ENCODE results near the gene EGFL7.

Gene EGFL7

DNA sequence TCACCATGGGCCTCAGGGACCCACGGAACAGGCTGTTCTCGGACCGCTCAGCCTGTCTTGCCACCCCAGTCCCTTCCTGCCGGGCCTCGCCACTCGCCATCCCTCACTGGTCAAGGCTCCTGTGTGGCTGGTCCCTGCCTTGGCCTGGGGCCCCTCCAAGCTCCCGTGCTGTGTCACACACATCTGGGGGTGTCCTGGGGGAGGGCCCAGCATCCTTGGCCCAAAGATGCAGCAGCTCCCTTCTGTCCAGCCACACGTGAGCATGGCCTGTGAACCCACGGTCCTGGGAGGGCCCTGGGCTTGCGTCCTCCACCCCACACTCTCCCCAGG, 425 bp upstream of the EGFL7 start:
- DNase-seq = no peak

DNA sequence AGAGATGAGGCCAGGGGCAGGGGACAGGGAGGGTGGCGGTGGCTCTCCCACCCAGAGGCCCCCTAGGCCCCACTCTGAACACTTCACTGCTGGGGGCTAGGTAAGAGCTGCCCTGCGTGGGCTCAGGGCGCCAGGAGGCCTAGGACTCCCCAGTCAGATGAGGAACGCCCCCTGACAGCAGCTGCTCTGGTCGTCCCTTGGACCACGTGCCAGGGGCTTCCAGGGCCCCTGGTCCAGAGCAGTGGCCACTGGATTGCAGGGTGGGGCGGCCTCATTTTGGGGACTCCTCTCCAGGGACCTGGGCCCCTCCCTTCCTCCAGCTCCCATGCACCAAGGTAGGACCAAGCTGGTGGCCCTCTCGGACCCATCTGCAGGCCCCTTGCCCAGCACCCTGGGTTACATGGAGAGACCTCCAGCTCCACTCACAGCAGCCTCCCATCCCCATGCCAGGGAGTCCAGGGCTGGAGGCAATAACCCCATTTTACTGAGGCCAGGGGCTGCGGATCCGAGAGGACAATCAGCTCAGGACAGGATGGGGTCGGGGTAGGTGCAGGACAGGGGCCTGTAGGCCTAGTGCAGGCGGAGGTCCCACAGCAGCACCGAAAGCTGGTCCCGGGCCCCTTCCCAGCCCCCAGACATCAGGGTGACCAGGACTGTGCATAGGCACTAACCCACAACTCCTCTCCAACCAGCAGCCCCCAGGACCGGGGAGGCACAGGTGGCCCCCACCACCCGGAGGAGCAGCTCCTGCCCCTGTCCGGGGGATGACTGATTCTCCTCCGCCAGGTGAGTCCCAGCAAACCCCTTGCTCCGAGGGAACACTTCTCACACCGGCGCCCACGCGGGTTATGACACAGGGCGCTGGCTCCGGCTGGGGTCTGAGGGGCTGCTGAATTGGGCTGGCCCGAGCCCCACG, 1.5 kb downstream of the EGFL7 start:
- DNase-seq = no peak

DNA sequence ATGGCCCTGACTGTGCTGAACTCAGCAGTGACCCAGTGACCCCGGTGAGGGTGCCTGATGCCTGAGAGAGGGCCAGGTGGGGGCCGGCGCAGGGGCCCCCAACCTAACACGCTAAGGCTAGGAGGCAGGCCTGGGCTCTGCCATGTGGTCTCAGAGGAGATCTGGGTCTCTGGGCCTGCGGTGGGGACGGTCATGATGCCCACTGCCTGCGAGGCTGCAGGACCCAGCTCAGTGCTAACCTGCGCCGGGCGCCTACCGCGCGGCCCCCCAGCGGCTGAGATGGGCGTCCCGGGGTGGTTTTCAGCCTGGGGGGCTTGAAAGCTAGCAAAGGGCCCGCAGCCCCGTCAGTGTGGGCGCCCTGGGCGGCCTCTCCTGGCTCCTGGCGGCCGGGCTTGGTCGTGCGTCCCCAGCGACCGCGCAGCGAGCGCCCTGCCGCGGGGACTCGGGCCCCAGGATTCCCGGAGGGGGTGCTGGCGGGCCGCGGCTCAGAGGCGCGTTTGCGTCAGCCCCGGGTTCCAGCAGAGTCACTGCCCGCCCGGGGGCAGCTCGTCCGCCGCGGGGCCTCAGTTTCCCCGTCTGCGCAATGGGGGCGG, 2.5 kb downstream of the EGFL7 start:
- no peak for DNase-seq

DNA sequence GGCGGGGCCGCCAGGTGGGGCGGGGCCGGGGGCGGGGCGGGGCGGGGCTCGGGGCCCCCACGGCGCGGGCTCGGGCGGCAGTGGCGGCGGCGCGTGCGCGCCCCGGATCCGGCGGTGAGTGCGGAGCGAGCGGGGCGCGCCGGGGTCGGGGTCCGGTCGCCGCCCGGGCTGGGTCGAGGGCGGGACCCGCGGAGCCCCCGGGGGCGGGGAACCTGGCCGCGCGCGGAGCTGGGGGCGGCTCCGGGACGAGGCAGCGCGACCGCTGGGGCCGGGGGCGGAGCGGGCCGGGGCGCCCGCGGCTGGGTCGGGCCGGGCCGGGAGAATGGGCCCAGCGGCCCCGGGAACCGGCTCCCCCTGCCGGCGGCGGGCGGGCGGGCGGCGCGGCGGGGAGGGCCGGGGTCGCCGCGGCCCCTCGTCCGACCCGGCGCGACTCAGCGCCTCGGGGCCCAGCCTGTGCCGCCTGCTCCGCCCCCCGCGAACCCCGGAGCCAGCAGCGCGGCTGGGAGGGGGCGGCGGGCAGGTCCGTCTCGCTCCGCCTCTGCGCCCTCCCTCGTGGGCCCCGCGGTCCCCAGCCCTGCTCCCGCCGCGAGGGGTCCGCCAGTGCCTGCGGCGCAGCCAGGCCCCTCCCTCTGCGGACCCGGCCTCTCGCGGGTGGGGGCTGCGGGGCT, 3.1 kb downstream of the EGFL7 start:
- DNase-seq = no peak

DNA sequence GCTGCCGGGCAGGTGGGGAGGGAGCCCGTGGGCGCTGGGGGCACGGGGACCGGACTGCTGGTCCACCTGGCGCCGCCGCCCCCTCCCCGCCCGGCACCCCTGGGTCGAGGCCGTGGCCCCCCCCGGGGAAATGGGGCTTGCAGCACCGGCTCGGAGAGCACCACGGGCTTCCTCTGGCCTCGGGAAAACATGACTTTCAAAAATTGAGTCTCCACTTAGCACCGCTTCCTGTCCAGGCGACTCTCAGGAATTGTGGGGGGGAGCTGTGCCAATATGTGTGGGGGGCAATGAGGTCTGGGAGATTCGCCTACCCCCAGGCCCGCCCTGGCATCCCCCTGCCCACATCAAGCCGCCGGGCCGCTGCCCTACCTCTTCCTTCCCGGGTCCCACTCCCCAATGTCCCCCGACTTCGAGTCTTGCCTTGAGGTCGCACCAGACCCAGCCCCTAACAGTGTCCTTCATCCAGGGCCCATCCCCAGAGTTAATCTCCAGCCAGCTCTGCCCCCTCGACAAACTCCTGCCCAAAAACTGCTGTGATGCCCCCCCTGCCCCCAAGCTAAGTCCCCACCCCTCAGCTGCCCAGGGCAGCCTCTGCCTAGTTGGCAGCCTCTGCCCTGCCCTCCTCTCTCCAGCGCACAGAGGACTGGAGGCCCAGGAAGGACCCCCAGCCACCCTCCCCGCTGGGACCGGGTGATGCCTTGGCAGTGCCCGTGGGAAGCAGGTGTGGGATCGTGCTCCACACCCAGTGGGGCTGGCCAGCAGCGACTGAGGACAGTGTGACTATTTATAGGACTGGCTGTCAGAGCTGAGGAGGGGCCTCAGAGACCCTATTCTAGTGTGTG, 3.9 kb downstream of the EGFL7 start:
- no peak for DNase-seq

DNA sequence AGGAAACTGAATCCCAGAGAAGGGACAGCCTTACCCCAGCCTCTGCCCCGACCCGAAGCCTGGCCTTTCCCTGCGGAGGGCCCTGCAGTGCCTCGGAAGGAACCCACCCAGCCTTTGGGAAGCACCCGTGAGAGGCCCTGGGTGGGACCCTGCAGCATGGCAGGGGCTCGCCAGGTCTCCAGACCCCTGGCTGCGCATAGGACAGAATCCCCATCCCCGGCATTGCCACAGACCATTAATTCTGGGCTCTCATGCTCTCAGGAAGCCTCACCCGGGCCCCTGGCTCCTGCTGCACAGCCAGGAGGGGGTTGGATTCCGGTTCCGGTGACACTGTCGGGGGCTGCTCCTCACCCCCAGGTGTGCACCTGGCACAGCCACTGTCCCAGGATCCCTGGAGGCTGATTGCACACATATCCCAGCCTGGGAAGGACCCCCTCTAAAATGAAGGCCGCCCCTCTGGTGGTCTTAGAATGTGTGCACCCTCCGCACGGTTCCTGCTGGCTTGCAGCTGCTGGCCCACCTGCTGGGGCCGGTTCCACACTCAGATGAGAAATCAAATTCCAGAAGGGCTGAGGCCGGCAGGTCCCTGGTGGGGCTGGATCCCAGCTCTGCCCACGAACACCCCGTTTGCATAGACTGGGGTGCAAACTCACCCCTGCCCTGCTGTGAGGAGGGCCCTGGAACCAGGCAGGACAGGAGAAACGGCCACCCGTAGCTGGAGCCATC, 4.7 kb downstream of the EGFL7 start:
- DNase-seq = no peak

DNA sequence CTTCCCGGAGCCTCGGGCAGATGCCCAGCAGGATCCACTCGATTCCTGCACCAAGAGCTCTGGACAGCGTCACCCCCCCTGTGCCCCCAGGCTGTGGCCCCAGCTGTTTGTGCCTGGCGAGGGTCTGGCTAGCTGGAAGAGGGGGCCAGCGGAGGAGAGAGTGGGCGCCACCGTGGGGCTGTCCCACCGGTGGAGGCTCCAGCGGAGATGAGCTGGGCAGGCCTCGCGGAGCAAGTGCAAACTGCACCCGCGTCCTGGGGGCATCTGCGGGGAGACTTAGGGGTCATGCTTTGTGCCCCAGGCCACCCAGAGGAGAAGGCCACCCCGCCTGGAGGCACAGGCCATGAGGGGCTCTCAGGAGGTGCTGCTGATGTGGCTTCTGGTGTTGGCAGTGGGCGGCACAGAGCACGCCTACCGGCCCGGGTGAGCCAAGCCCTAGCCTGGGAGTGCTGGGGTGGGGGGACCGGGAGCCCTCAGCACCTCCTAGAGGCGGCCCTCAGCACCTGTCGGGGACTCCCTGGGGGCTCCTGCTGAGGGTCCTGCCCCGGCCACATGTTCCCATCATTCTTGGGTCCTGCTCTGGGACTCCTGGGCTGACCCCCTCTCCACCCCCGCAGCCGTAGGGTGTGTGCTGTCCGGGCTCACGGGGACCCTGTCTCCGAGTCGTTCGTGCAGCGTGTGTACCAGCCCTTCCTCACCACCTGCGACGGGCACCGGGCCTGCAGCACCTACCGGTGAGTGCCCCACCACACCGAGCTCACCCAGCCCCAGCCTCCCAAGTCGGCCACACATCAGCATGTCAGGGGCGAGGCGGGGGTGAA, 5.4 kb downstream of the EGFL7 start:
- DNase-seq = no peak

DNA sequence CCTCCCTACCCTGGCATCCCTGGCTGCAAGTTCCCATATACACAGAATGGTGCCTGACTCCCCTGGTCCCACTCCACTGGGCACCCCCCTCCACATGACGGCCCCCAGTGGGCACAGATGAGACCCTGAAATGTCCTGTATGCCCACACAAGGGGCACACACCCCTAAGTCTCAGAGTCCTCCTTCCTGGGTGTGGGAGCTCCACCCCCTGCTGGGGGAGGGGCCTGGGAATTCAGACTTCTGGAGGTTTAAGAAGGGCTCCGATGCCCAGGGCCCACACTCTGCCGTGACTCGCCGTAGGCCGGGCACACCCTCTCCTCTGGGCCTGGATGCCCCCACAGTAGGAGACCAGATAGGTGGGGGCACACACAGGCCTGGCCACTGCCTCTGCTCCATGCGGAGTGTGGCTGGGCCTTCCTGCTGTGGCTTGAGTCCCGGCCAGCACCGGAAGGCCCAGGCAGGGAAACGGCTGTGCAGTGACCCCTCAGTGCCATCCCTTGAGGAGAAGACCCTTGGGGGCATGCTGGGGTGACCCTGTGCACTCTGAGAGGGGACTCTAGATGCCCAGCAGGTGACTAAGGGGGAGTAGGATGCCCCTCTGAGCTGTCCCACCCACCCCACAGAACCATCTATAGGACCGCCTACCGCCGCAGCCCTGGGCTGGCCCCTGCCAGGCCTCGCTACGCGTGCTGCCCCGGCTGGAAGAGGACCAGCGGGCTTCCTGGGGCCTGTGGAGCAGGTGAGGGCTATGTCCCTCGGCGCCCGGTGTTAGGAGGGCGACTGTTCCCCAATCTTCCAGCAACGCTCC, 6.5 kb downstream of the EGFL7 start:
- DNase-seq = no peak

DNA sequence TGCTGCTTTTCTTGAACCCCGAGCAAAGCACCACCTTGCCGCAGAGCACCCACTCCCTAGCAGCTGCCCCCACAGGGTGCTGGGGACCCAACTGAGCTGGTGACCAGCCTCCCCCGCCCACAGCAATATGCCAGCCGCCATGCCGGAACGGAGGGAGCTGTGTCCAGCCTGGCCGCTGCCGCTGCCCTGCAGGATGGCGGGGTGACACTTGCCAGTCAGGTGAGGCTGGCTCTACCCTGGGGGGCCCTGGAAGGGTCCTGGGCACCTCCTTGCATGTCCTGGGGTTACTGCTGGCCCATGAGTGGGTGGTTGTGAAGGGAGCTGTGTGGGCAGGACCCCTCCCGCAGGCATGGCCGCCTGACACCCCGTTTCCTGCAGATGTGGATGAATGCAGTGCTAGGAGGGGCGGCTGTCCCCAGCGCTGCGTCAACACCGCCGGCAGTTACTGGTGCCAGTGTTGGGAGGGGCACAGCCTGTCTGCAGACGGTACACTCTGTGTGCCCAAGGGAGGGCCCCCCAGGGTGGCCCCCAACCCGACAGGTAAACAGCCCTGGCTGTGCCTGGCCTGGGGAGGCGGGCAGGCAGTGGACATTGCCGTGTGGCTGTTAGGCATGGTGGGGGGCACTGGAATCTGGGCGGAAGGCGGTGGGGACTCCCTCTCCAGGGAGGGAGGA, 7.2 kb downstream of the EGFL7 start:
- DNase-seq = no peak

DNA sequence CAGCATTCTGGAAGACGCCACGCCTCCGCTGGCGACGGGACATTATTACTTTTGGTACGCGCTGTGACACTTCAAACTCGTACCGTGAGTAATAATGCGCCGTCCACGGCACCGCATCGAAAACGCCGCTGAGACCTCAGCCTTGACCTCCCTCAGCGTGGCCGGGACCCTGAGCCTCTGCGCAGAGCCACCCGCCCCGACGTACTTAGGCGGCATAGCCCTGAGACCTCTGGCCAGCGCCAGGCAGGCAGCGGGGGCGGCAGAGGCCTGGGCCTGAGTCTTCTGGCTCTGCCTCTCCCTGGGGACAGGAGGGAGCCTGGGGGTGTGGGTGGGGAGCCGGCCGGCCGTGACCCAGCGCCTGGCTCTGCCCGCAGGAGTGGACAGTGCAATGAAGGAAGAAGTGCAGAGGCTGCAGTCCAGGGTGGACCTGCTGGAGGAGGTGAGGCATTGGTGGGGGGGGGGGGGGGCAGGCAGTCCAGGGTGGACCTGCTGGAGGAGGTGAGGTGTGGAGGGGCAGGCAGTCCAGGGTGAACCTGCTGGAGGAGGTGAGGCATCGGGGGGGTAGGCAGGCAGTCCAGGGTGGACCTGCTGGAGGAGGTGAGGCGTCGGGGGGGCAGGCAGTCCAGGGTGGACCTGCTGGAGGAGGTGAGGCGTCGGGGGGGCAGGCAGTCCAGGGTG, 8.0 kb downstream of the EGFL7 start:
- DNase-seq = no peak

DNA sequence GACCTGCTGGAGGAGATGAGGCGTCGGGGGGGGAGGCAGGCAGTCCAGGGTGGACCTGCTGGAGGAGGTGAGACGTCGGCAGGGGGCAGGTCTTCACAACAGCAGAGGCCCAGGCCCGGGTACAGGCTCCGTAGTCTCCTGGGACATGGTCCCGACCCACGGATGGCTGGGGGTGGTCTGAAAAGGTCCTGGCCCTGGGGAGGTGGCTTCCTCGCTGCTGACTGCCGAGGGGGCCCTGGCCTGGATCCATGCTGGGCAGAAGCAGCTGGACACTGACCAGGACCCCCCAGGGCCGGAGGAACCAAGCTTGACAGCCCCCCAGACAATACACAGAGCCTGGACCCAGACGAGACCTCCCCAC, 8.5 kb downstream of the EGFL7 start:
- no peak for DNase-seq

DNA sequence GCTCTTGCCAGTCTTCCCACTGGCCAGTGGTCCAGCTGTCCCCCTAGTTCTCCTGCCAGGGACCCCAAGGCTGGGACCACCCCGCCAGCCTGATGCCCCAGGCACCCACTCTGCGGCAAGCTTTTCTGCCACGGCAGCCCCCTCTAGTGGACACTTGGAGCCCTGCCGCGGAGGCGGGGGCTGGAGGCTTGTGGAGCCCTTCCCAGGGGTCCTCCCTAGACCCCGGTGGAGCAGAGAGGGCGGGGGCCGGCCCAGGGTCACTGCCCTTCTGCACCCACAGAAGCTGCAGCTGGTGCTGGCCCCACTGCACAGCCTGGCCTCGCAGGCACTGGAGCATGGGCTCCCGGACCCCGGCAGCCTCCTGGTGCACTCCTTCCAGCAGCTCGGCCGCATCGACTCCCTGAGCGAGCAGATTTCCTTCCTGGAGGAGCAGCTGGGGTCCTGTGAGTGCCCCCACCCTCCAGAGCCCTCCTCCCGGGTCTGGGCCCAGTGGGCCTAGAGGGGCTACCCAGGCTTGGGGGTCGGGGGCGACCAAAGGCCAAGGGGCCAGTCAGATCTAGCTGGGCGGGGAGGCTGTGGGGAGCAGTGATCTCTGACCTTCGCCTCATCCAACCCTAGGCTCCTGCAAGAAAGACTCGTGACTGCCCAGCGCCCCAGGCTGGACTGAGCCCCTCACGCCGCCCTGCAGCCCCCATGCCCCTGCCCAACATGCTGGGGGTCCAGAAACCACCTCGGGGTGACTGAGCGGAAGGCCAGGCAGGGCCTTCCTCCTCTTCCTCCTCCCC, 9.1 kb downstream of the EGFL7 start:
- DNase-seq = peak; percentile 83

DNA sequence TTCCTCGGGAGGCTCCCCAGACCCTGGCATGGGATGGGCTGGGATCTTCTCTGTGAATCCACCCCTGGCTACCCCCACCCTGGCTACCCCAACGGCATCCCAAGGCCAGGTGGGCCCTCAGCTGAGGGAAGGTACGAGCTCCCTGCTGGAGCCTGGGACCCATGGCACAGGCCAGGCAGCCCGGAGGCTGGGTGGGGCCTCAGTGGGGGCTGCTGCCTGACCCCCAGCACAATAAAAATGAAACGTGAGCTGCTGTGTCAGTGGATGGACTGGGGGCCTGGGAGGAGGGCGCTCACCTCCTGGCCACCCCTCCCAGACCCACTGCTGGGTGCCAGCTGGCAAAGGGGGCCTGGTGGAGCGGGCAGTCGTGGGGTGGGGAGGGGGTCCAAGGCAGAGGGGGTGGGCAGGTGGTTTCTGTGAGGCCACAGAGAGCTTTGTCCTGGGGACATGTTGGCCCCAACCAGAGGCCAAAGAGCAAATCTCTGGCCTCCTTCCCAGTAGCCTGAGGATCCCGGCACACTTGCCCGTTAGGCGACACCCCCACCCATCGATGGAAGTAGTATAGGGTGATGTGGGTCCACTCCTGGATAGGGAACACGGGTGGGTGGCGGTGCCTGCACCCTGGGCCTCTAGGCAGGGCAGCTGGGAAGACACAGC, 9.8 kb downstream of the EGFL7 start:
- no peak for DNase-seq

DNA sequence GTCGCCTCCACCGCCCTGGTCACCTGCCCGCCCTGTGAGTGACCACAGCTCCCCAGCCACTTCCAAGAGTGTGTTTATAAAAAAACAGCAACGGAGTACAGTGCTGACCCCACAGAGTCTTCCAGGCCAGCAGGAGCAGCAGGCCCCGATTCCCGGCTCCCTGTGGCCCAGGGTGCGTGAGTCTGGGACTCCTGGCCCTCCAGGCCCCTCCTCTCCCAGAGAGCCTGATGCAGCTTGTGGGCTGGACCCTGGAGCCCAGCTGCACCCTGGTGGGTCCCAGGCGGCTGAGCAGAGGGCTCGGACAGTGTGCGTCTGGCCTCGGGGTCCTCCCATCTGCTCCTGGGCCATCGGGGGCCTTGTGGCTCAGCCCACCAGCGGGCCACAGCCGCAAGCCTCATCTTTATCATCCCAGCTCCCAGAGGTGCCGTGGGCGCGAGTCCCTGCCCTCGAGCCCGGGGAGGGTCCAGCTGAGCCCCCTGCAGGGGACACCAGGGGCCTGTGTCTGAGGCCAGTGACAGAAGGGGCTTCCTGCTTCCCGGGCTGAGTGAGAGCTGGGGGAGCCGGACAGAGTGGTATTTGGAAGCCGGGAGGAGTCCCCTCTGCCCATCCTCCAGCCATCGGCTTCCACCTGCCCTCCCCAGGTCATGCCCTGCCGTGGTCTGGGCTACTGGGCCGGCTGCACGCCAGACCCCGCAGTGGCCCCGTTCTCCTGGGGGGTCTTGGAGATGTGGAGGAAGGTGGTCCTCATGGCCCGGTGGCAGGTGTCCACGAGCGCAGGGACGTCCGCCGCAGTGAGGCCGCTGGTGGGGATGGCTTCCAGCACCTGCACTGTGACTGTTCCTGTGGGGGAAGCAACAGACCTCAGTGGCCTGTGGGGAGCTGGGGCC, 10.6 kb downstream of the EGFL7 start:
- DNase-seq = no peak

DNA sequence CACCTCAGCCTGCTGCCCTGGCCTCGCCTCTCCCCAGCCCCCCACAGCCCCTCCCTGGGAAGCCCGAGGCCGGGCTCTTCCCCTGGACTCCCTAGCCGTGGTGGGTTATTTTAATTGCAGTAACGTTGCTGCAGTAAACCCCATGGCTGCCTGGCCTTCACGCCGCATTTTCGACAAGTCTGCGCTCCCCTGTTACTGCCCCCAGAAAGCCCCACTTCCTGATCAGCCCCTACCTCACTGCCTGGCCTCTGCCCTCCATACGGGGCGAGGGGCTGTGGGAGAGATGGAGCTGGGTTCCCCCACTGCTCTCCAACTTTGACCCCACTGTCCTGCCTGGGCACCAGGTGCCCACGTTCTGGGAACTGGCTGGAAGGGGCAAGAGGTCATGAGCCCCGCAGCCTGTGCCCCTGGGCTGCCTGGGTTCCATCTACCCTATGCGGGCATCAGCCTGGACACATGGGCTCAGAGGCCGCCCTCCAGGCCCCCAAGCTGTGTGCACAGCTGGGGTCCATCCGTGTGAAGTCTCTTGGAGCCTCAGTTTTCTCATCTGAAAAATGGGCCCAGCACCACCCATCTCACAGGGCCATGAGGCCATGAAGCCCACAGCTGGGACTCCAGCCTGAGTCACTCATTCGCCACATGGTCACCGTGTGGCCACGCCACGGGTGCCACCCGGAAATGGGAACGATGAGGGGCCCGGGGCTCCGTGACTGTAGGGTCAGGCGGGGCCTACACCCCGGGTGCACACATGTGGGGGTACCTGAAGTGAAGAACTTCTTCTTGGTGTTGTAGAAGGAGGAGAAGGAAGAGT, 11.5 kb downstream of the EGFL7 start:
- no peak for DNase-seq

DNA sequence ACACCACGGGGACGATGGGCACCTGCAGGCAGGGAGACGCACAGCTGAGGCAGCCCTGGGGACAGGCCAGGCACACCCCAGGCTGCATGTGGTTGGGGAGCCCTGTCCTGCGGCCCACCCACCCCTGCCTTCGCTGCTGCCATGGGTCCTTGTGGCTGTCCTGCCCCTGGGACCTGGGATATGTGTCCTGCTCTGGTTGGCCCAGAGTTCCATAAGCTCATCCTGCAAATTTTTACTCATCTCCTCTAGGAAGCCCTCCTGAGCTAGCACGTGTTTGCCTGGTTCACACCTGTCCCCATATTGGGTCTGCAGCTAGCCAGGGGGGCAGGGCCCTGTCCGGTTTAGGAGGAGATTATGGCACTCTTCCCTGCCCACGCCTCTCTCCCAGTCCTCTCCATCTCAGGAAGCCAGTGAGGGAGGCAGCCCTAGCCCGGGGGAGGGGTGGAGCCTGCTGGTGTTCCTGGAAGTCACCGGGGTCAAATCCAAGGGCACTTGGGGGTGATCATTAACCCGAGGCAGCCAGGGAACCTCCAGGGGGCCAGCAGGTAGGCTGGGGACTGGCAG, 12.2 kb downstream of the EGFL7 start:
- DNase-seq = no peak

All from activated CD8-positive, alpha-beta memory T cell treated with anti-CD3 and anti-CD28 coated beads, Interleukin-2, amount 50 U/mL, for 48 hours (primary cell).